ENCODE data around the gene CTAG2.
"Not testable (repeated sequence)": the region's sequence is repeated elsewhere in the genome, so short reads cannot be mapped to it uniquely, and the experiment has no call there.

The CTAG2 gene

GRCh38 chrX:154645745-154646378, 7.5 kb downstream of the CTAG2 start:
- not testable (repeated sequence) for DNase-seq

- DNase-seq: not testable (repeated sequence)
Measured at GRCh38 chrX:154643708-154644107, 9.7 kb downstream of the CTAG2 start.

- DNase-seq: not testable (repeated sequence)
Measured at GRCh38 chrX:154641740-154642139, 11.6 kb downstream of the CTAG2 start.

- not testable (repeated sequence) for DNase-seq
Measured at GRCh38 chrX:154633661-154634060, 19.7 kb downstream of the CTAG2 start.

GRCh38 chrX:154630949-154631348, 22.4 kb downstream of the CTAG2 start:
- not testable (repeated sequence) for DNase-seq

- not testable (repeated sequence) for DNase-seq
Measured at GRCh38 chrX:154628960-154629359, 24.4 kb downstream of the CTAG2 start.

- not testable (repeated sequence) for DNase-seq
Measured at GRCh38 chrX:154620767-154621414, 32.5 kb downstream of the CTAG2 start.

- DNase-seq: not testable (repeated sequence)
Measured at GRCh38 chrX:154619182-154619581, 34.2 kb downstream of the CTAG2 start, which contains the start of gene CTAG1B. Gene CTAG1B, minus strand, starts transcription at chrX:154619282. Its CDS starts 64 bp downstream, at chrX:154619218.

- DNase-seq: not testable (repeated sequence)
Measured at GRCh38 chrX:154613586-154613985, 39.8 kb downstream of the CTAG2 start.

- not testable (repeated sequence) for DNase-seq
Measured at GRCh38 chrX:154611146-154611545, 42.2 kb downstream of the CTAG2 start.

GRCh38 chrX:154608823-154609222, 44.6 kb downstream of the CTAG2 start:
- not testable (repeated sequence) for DNase-seq

- not testable (repeated sequence) for DNase-seq
Measured at GRCh38 chrX:154607976-154608375, 45.4 kb downstream of the CTAG2 start.

GRCh38 chrX:154607370-154607769, 46.0 kb downstream of the CTAG2 start:
- no peak for DNase-seq

GRCh38 chrX:154605566-154605965, 47.8 kb downstream of the CTAG2 start:
- no peak for DNase-seq

- no peak for DNase-seq
Measured at GRCh38 chrX:154603438-154604430, 49.6 kb downstream of the CTAG2 start.

GRCh38 chrX:154602766-154603437, 50.5 kb downstream of the CTAG2 start:
- DNase-seq: no peak

GRCh38 chrX:154602226-154602625, 51.2 kb downstream of the CTAG2 start:
- DNase-seq: no peak
